Measurements from ENCODE around the gene SLC7A5. TPM values are rescaled to one million over a fixed set of nuclear protein-coding genes. Genes with fewer than 3 reads are reported as not detected.
A peak's percentile ranks its signal among the peaks of the same experiment; 100 is the strongest.

SLC7A5 gene
- total RNA-seq, 4 donors from 2014 or later, result 10.0 to 99.4 (median 61.1) TPM

GRCh38 chr16:87806261-87806640 lies 63.1 kb downstream of the SLC7A5 start:
- DNase-seq (ENCODE audit: low spot score in 2 of 2), result no peak
- TF ChIP-seq POLR2AphosphoS5 (IDR thresholded peaks at IDR 0.05), result no peak
- TF ChIP-seq CTCF (IDR thresholded peaks at IDR 0.05), result no peak
- no peak for TF ChIP-seq POLR2A (IDR thresholded peaks at IDR 0.05)
- no peak for TF ChIP-seq EP300 (IDR thresholded peaks at IDR 0.05)
- peak overlapping the region; percentile 81 for H3K27ac ChIP-seq
- WGBS, result 32% methylated on average over 14 of the region's 16 CpGs
- peaks cover 10% of the 10 kb centered on the region for H3K27me3 ChIP-seq
- H3K36me3 ChIP-seq, result no peaks in the 10 kb centered on the region
- no peaks in the 10 kb centered on the region for H3K9me3 ChIP-seq
- H3K4me3 ChIP-seq, result peak overlapping the region; percentile 34
- peaks cover 41% of the 10 kb centered on the region for H3K4me1 ChIP-seq

- 100% methylated on average over 5 of the region's 5 CpGs for WGBS
- H3K36me3 ChIP-seq, result no peaks in the 10 kb centered on the region
- no peak for DNase-seq (ENCODE audit: low spot score in 2 of 2)
- no peak overlapping the region for H3K27ac ChIP-seq
- H3K4me1 ChIP-seq, result peaks cover 35% of the 10 kb centered on the region
- H3K27me3 ChIP-seq, result no peaks in the 10 kb centered on the region
- H3K4me3 ChIP-seq, result no peak overlapping the region
- no peaks in the 10 kb centered on the region for H3K9me3 ChIP-seq
- no peak for TF ChIP-seq POLR2A (IDR thresholded peaks at IDR 0.05)
- TF ChIP-seq POLR2AphosphoS5 (IDR thresholded peaks at IDR 0.05), result no peak
- TF ChIP-seq EP300 (IDR thresholded peaks at IDR 0.05), result no peak
- no peak for TF ChIP-seq CTCF (IDR thresholded peaks at IDR 0.05)
Measured at GRCh38 chr16:87803385-87803784, 65.9 kb downstream of the SLC7A5 start.

DNA sequence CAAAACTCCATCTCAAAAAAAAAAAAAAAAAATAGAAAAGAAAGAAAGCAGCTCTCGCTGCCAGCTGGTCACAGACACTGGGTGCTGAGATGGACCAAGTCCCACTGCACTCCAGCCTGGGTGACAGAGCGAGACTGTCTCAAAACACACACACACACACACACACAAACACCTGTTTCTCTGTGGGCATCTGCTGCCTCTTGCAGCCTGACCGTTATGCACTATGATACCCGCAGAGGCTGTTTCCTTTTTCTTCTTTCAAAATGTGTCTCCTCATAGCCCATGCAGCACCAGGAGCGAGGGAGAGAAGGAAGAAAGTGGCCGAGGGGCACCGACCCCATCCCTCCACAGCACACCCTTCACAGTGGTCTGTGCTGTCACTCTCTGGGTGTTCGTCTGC lies 66.6 kb downstream of the SLC7A5 start:
- Histone ChIP-seq H3K27ac (no peak overlapping the region), H3K36me3 (no peaks in the 10 kb centered on the region), H3K27me3 (no peaks in the 10 kb centered on the region), H3K4me3 (no peak overlapping the region), H3K9me3 (no peaks in the 10 kb centered on the region), H3K4me1 (peaks cover 29% of the 10 kb centered on the region)
- WGBS, result 89% methylated on average over 8 of the region's 8 CpGs
- DNase-seq (ENCODE audit: low spot score in 2 of 2), result no peak
- TF ChIP-seq CTCF (IDR thresholded peaks at IDR 0.05) (no peak), POLR2AphosphoS5 (IDR thresholded peaks at IDR 0.05) (no peak), EP300 (IDR thresholded peaks at IDR 0.05) (no peak), POLR2A (IDR thresholded peaks at IDR 0.05) (no peak)

DNA sequence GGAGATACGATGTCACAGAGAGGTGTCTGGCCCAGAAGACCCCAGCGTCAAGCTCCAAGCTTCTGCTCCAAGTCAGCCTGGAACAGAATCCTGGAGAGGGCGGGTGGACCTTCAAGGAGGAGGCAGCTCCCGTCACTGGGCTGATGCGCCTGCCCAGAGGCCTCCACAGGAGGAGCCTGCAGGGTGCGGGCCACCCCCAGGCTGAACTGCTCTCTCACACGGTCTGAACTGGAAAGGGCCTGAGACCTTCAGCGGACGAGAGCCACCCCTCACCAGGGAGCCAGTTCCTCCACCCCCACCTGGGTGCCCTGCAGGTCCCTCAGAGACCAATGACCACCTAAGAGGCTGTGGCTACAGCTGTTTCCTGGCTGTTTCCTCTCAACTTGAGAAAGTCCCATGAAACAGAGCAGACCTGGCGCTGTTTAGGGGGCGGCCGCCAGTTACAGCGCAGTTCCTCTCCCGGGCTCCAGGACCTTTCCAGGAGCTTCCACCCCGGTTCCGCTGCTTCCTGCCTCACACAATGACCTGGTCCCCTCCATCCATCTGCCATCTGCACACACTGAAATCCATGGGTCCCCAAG lies 67.5 kb downstream of the SLC7A5 start:
- Histone ChIP-seq H3K27me3 (no peaks in the 10 kb centered on the region), H3K4me1 (peaks cover 20% of the 10 kb centered on the region), H3K27ac (no peak overlapping the region), H3K36me3 (no peaks in the 10 kb centered on the region), H3K4me3 (no peak overlapping the region), H3K9me3 (no peaks in the 10 kb centered on the region)
- DNase-seq (ENCODE audit: low spot score in 2 of 2), result no peak
- WGBS, result 76% methylated on average over 16 of the region's 16 CpGs
- TF ChIP-seq EP300 (IDR thresholded peaks at IDR 0.05), result no peak
- TF ChIP-seq POLR2A (IDR thresholded peaks at IDR 0.05), result no peak
- TF ChIP-seq POLR2AphosphoS5 (IDR thresholded peaks at IDR 0.05), result no peak
- TF ChIP-seq CTCF (IDR thresholded peaks at IDR 0.05), result no peak

- 88% methylated on average over 6 of the region's 6 CpGs for WGBS
- H3K9me3 ChIP-seq, result no peaks in the 10 kb centered on the region
- no peak for DNase-seq (ENCODE audit: low spot score in 2 of 2)
- TF ChIP-seq EP300 (IDR thresholded peaks at IDR 0.05), result no peak
- no peak for TF ChIP-seq POLR2A (IDR thresholded peaks at IDR 0.05)
- TF ChIP-seq CTCF (IDR thresholded peaks at IDR 0.05), result no peak
- TF ChIP-seq POLR2AphosphoS5 (IDR thresholded peaks at IDR 0.05), result no peak
- no peaks in the 10 kb centered on the region for H3K36me3 ChIP-seq
- H3K4me1 ChIP-seq, result peaks cover 7% of the 10 kb centered on the region
- no peaks in the 10 kb centered on the region for H3K27me3 ChIP-seq
- no peak overlapping the region for H3K27ac ChIP-seq
- no peak overlapping the region for H3K4me3 ChIP-seq
Measured at GRCh38 chr16:87800497-87800896, 68.8 kb downstream of the SLC7A5 start.
